HepG2 (cell line): Measurements from ENCODE around the gene MAIP1. TPM values are rescaled to one million over a fixed set of nuclear protein-coding genes. Genes with fewer than 3 reads are reported as not detected.

Experiments
- ARNT ChIP-seq: fragments of 450-650 bp; IDR thresholded peaks from 2 replicates; pipeline ENCODE4 v1.6.1; 2017
- BCLAF1 ChIP-seq: fragments of 450-650 bp; IDR thresholded peaks from 2 replicates; pipeline ENCODE4 v1.6.1; 2017; ENCODE audit warnings: mild to moderate bottlenecking
- CC2D1A ChIP-seq: sonication (generic); formaldehyde crosslinking; IDR thresholded peaks from 2 replicates; pipeline ENCODE4 v1.8.1; 2023; ENCODE audit warnings: mild to moderate bottlenecking, missing genetic modification reagents
- FLYWCH1 ChIP-seq: sonication (generic); formaldehyde crosslinking; IDR thresholded peaks from 2 replicates; pipeline ENCODE4 v1.8.1; 2023; ENCODE audit warnings: mild to moderate bottlenecking, missing genetic modification reagents
- FOXK2 ChIP-seq: fragments of 450-650 bp; IDR thresholded peaks from 2 replicates; pipeline ENCODE4 v1.6.1; 2016
- KLF15 ChIP-seq: sonication (generic); formaldehyde crosslinking; IDR thresholded peaks from 2 replicates; pipeline ENCODE4 v1.8.1; 2023; ENCODE audit warnings: borderline replicate concordance, mild to moderate bottlenecking, inconsistent platforms, missing genetic modification reagents, mixed read lengths
- MBNL3 ChIP-seq: fragments of 250-450 bp; sonication (Bioruptor Pico); conservative IDR thresholded peaks from 2 replicates; pipeline ENCODE4 v1.8.0; 2022; ENCODE audit warnings: mild to moderate bottlenecking, inconsistent platforms
- MIER2 ChIP-seq: IDR thresholded peaks from 2 replicates; pipeline ENCODE4 v1.6.1; 2016; ENCODE audit warnings: missing biosample characterization, missing genetic modification reagents
- POLR2AphosphoS5 ChIP-seq: IDR thresholded peaks from 2 replicates; pipeline ENCODE4 v1.6.1; 2012; ENCODE audit warnings: low read depth, low read length
- RFX5 ChIP-seq: IDR thresholded peaks from 2 replicates; pipeline ENCODE4 v1.6.1; 2011; ENCODE audit warnings: low read depth, low read length, improper control_type of control experiment
- SMC3 ChIP-seq: IDR thresholded peaks from 2 replicates; pipeline ENCODE4 v1.6.1; 2011; ENCODE audit warnings: low read length, improper control_type of control experiment
- TARDBP ChIP-seq: sonication (generic); formaldehyde crosslinking; IDR thresholded peaks from 2 replicates; pipeline ENCODE4 v1.8.0; 2022; ENCODE audit warnings: mild to moderate bottlenecking, missing genetic modification reagents
- TCF7L2 ChIP-seq: IDR thresholded peaks from 2 replicates; pipeline ENCODE4 v1.6.1; 2011; ENCODE audit warnings: mild to moderate bottlenecking, low read depth, low read length, moderate library complexity
- ZC3H13 ChIP-seq: sonication (generic); formaldehyde crosslinking; IDR thresholded peaks from 2 replicates; pipeline ENCODE4 v1.8.1; 2023; ENCODE audit warnings: mild to moderate bottlenecking, missing genetic modification reagents, moderate library complexity
- ZNF136 ChIP-seq: sonication (generic); formaldehyde crosslinking; IDR thresholded peaks from 2 replicates; pipeline ENCODE4 v1.8.1; 2022; ENCODE audit warnings: low read depth, mild to moderate bottlenecking, moderate library complexity, missing genetic modification reagents
- ZNF337 ChIP-seq: sonication (generic); formaldehyde crosslinking; IDR thresholded peaks from 2 replicates; pipeline ENCODE4 v1.5.1; 2020; ENCODE audit warnings: missing genetic modification reagents, low read depth, mild to moderate bottlenecking, borderline replicate concordance
- ZNF382 ChIP-seq: sonication (generic); formaldehyde crosslinking; IDR thresholded peaks from 2 replicates; pipeline ENCODE4 v1.5.0; 2020; ENCODE audit warnings: missing genetic modification reagents, mild to moderate bottlenecking, borderline replicate concordance
- ZNF383 ChIP-seq: sonication (generic); formaldehyde crosslinking; IDR thresholded peaks from 2 replicates; pipeline ENCODE4 v1.4.0; 2020; ENCODE audit warnings: missing genetic modification reagents, mild to moderate bottlenecking, borderline replicate concordance
- ZNF562 ChIP-seq: sonication (generic); formaldehyde crosslinking; IDR thresholded peaks from 2 replicates; pipeline ENCODE4 v1.8.0; 2022; ENCODE audit warnings: missing genetic modification reagents, borderline replicate concordance
- ZNF703 ChIP-seq: sonication (generic); formaldehyde crosslinking; IDR thresholded peaks from 2 replicates; pipeline ENCODE4 v1.5.1; 2020; ENCODE audit warnings: missing genetic modification reagents, mild to moderate bottlenecking, moderate library complexity, borderline replicate concordance
- ZNF773 ChIP-seq: sonication (generic); formaldehyde crosslinking; IDR thresholded peaks from 2 replicates; pipeline ENCODE4 v1.4.0; 2020; ENCODE audit warnings: missing genetic modification reagents, borderline replicate concordance
- polyA plus RNA-seq, 8 experiments: library from polyadenylated mRNA; depleted of rRNA in 3 of 8; stranded (reverse) in 7 of 8; unstranded in 1 of 8; fragments of >200 nt; fragmentation: Illumina TruSeq in 4 of 8; extraction: Trizol in 4 of 8; gene quantifications; 2 replicates each; pipeline versions ENCODE4 v1.2.1 to v1.2.3, GENCODE V29; 2011 to 2016; ENCODE audit warnings: low read depth in 4 of 8, missing spikeins in 1 of 8, mixed read lengths in 1 of 8; ENCODE audit not compliant: insufficient read depth in 1 of 8
- total RNA-seq, 5 experiments: library from RNA; depleted of rRNA; stranded (reverse); fragments of >200 nt; fragmentation: Illumina TruSeq; extraction: Trizol; gene quantifications; 2 replicates each; pipeline ENCODE4 v1.2.3, GENCODE V29; 2016; ENCODE audit warnings: low read depth in 1 of 5
- TF ChIP-seq, protein P1 (sequence below): sonication (generic); formaldehyde crosslinking; IDR thresholded peaks from 2 replicates; pipeline ENCODE4 v1.5.0; 2020; ENCODE audit warnings: mild to moderate bottlenecking, missing genetic modification reagents, borderline replicate concordance

MAIP1 gene
- total and polyA plus RNA-seq, 2 of the 13 experiments (the other 11 are each of a cell fraction or from before 2014, with no cell fraction given): 22.3 to 72.9 TPM

- no peak for TF ChIP-seq MBNL3 (CRISPR knock-in tag)
- 0 out of 2 replicates have a peak, but pooled peaks have one; percentile 24 for TF ChIP-seq ZNF337
- TF ChIP-seq POLR2AphosphoS5: peak; percentile 87
- no peak for TF ChIP-seq TCF7L2
- TF ChIP-seq ZNF562 (CRISPR knock-in tag): no peak
- TF ChIP-seq RFX5: peak; percentile 27; the same call in 1 of the 2 replicates
- peak; percentile 85 for TF ChIP-seq ZC3H13 (CRISPR knock-in tag)
- TF ChIP-seq KLF15 (CRISPR knock-in tag): peak; percentile 83
- TF ChIP-seq ZNF382 (CRISPR knock-in tag): no peak
- no peak for TF ChIP-seq CC2D1A (CRISPR knock-in tag)
- no peak for TF ChIP-seq FOXK2
- TF ChIP-seq ZNF136 (CRISPR knock-in tag): no peak
- TF ChIP-seq BCLAF1: no peak
- TF ChIP-seq, protein P1, sequence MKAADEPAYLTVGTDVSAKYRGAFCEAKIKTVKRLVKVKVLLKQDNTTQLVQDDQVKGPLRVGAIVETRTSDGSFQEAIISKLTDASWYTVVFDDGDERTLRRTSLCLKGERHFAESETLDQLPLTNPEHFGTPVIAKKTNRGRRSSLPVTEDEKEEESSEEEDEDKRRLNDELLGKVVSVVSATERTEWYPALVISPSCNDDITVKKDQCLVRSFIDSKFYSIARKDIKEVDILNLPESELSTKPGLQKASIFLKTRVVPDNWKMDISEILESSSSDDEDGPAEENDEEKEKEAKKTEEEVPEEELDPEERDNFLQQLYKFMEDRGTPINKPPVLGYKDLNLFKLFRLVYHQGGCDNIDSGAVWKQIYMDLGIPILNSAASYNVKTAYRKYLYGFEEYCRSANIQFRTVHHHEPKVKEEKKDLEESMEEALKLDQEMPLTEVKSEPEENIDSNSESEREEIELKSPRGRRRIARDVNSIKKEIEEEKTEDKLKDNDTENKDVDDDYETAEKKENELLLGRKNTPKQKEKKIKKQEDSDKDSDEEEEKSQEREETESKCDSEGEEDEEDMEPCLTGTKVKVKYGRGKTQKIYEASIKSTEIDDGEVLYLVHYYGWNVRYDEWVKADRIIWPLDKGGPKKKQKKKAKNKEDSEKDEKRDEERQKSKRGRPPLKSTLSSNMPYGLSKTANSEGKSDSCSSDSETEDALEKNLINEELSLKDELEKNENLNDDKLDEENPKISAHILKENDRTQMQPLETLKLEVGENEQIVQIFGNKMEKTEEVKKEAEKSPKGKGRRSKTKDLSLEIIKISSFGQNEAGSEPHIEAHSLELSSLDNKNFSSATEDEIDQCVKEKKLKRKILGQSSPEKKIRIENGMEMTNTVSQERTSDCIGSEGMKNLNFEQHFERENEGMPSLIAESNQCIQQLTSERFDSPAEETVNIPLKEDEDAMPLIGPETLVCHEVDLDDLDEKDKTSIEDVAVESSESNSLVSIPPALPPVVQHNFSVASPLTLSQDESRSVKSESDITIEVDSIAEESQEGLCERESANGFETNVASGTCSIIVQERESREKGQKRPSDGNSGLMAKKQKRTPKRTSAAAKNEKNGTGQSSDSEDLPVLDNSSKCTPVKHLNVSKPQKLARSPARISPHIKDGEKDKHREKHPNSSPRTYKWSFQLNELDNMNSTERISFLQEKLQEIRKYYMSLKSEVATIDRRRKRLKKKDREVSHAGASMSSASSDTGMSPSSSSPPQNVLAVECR (CRISPR knock-in tag): peak; percentile 98
- TF ChIP-seq ZNF383 (CRISPR knock-in tag): peak; percentile 35; the same call in 1 of the 2 replicates
- no peak for TF ChIP-seq FLYWCH1
- peak; percentile 71; the same call in 1 of the 2 replicates for TF ChIP-seq ZNF703 (CRISPR knock-in tag)
- TF ChIP-seq TARDBP (CRISPR knock-in tag): peak; percentile 94
- TF ChIP-seq ARNT: no peak
- no peak for TF ChIP-seq SMC3
- no peak for TF ChIP-seq ZNF773 (CRISPR knock-in tag)
- no peak for TF ChIP-seq MIER2 (CRISPR knock-in tag)
Measured at GRCh38 chr2:199911052-199911876, 44.1 kb upstream of the MAIP1 start, which contains the start of gene C2orf69 (continued).
